K562 (cell line): ENCODE measurements around the gene MFSD11. TPM values are rescaled to one million over a fixed set of nuclear protein-coding genes. Genes with fewer than 3 reads are reported as not detected.
A peak's percentile ranks its signal among the peaks of the same experiment; 100 is the strongest.

ENCODE experiments used
- BRD9 ChIP-seq: fragments of 450-650 bp; IDR thresholded peaks from 2 replicates; pipeline ENCODE4 v1.6.1; 2018; ENCODE audit warnings: low read depth; ENCODE audit not compliant: partially characterized antibody
- BRF1 ChIP-seq: IDR thresholded peaks from 3 replicates; pipeline ENCODE4 v1.6.1; 2011; ENCODE audit warnings: borderline replicate concordance, mild to moderate bottlenecking; ENCODE audit not compliant: insufficient read length; ENCODE audit errors: extremely low read depth
- CBFA2T3 ChIP-seq: fragments of 450-650 bp; IDR thresholded peaks from 2 replicates; pipeline ENCODE4 v1.6.1; 2017
- DNMT1 ChIP-seq: fragments of 450-650 bp; IDR thresholded peaks from 2 replicates; pipeline ENCODE4 v1.6.1; 2016; ENCODE audit warnings: antibody characterized with exemption, mild to moderate bottlenecking
- ELF1 ChIP-seq: fragments of 200-800 bp; sonication (Bioruptor generic); IDR thresholded peaks from 2 replicates; pipeline ENCODE4 v1.6.1; 2016; ENCODE audit warnings: missing genetic modification characterization, missing compliant biosample characterization
- FOXM1 ChIP-seq, 2 experiments: fragments of 450-650 bp in 1 of 2; sonication (generic) in 1 of 2; formaldehyde crosslinking in 1 of 2; IDR thresholded peaks; 2 replicates each; pipeline versions ENCODE4 v1.6.1 to v1.9.0; 2017 to 2022; ENCODE audit warnings: low read depth in 2 of 2, mild to moderate bottlenecking in 2 of 2, missing genetic modification reagents in 1 of 2, moderate library complexity in 1 of 2
- GATA2 ChIP-seq: sonication (generic); formaldehyde crosslinking; IDR thresholded peaks from 2 replicates; pipeline ENCODE4 v1.4.0; 2020; ENCODE audit warnings: mild to moderate bottlenecking, missing genetic modification reagents
- HMG20B ChIP-seq: fragments of 250-450 bp; sonication (Bioruptor Pico); IDR thresholded peaks from 2 replicates; pipeline ENCODE4 v1.5.0; 2021; ENCODE audit warnings: mild to moderate bottlenecking
- KLF1 ChIP-seq: fragments of 450-650 bp; IDR thresholded peaks from 2 replicates; pipeline ENCODE4 v1.6.1; 2016; ENCODE audit warnings: missing genetic modification characterization, missing compliant biosample characterization
- MAFK ChIP-seq: IDR thresholded peaks from 2 replicates; pipeline ENCODE4 v1.6.1; 2011; ENCODE audit warnings: low read length, improper control_type of control experiment
- MTA1 ChIP-seq: fragments of 450-650 bp; IDR thresholded peaks from 2 replicates; pipeline ENCODE4 v1.6.1; 2017; ENCODE audit warnings: borderline replicate concordance
- MTA2 ChIP-seq: fragments of 450-650 bp; IDR thresholded peaks from 2 replicates; pipeline ENCODE4 v1.6.1; 2016; ENCODE audit warnings: low read depth
- NFE2 ChIP-seq: IDR thresholded peaks from 2 replicates; pipeline ENCODE4 v1.6.1; 2014; ENCODE audit warnings: antibody characterized with exemption, low read depth
- SLC30A9 ChIP-seq: fragments of 250-450 bp; sonication (Bioruptor Pico); IDR thresholded peaks from 2 replicates; pipeline ENCODE4 v1.8.0; 2022; ENCODE audit warnings: mild to moderate bottlenecking, moderate library complexity
- SMARCA5 ChIP-seq: fragments of 450-650 bp; IDR thresholded peaks from 2 replicates; pipeline ENCODE4 v1.6.1; 2016
- ZFX ChIP-seq: sonication (generic); formaldehyde crosslinking; IDR thresholded peaks from 2 replicates; pipeline ENCODE4 v1.8.0; 2022; ENCODE audit warnings: mild to moderate bottlenecking, missing genetic modification reagents, moderate library complexity
- ZNF217 ChIP-seq: sonication (generic); formaldehyde crosslinking; IDR thresholded peaks from 2 replicates; pipeline ENCODE4 v1.8.0; 2022; ENCODE audit warnings: mild to moderate bottlenecking, missing genetic modification reagents
- ZNF584 ChIP-seq: fragments of 200-800 bp; sonication (Bioruptor generic); IDR thresholded peaks from 2 replicates; pipeline ENCODE4 v1.6.1; 2016; ENCODE audit warnings: low read depth, mild to moderate bottlenecking, missing genetic modification characterization, missing compliant biosample characterization
- ZNF644 ChIP-seq: fragments of 200-800 bp; sonication (Bioruptor generic); IDR thresholded peaks from 2 replicates; pipeline ENCODE4 v1.6.1; 2016; ENCODE audit warnings: low read depth, missing genetic modification characterization, missing compliant biosample characterization
- polyA plus RNA-seq, 8 experiments: library from polyadenylated mRNA; depleted of rRNA in 4 of 8; stranded (reverse) in 5 of 8; unstranded in 3 of 8; fragments of >200 nt; fragmentation: Nextera tagmentation in 2 of 8; fragmentation: Illumina TruSeq in 1 of 8; extraction: Ambion mirVana in 2 of 8; extraction: Trizol in 1 of 8; gene quantifications; 2 replicates each; pipeline versions ENCODE4 v1.2.1 to v1.2.3, GENCODE V29; 2011 to 2014; ENCODE audit warnings: inconsistent platforms in 1 of 8, missing spikeins in 1 of 8
- total RNA-seq, 7 experiments: library from RNA; depleted of rRNA in 6 of 7; stranded (reverse); fragments of >200 nt in 6 of 7; fragmentation: Illumina TruSeq in 2 of 7; extraction: Trizol in 2 of 7; gene quantifications; 2 replicates each; pipeline versions ENCODE4 v1.2.1 to v1.2.3, GENCODE V29; 2011 to 2021; ENCODE audit warnings: low replicate concordance in 1 of 7
- TF ChIP-seq, protein P1 (sequence below): fragments of 200-800 bp; sonication (Bioruptor generic); IDR thresholded peaks from 2 replicates; pipeline ENCODE4 v1.6.1; 2017; ENCODE audit warnings: missing genetic modification characterization, missing compliant biosample characterization
- TF ChIP-seq, protein P2 (sequence below): fragments of 450-650 bp; IDR thresholded peaks from 2 replicates; pipeline ENCODE4 v1.6.1; 2016; ENCODE audit warnings: borderline replicate concordance
- TF ChIP-seq, protein P3 (sequence below): fragments of 450-650 bp; formaldehyde crosslinking; IDR thresholded peaks from 2 replicates; pipeline ENCODE4 v1.4.0; 2022; ENCODE audit warnings: mild to moderate bottlenecking, moderate library complexity

MFSD11 gene
- total and polyA plus RNA-seq, 9 of the 15 experiments (the other 6 are each of a cell fraction or from before 2014, with no cell fraction given): 14.4 to 24.5 (median 19.9) TPM

DNA sequence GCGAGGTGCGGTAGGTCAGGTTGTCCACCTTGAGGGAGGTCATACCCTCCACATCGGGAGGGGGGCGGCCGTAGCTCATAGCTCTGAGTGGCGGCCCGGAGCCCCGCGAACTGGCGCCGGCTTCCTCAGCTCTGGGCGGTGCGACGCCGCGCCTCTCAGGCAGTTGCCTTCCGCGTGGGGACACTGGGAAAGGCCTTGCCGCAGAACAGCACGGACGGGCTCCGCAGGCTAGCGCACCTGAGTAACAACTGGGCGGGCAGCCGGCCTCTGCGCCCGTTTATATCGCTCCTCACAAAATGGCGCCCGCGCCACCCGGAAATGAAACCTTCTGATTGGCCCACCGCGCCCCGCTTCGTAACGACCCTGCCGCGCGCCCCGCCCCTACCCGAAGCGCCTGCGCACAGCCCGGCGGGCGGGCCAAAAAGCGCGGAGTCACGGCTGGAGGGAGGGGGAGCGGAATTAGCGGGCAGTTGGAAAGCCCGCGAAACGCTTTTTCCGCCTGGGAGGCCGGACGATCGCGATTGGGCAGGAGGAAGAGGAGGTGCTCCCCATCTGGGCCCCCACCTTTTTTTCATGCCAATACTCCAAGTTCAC, 740 bp upstream of the MFSD11 start, which contains the start of gene SRSF2 (continued):
- TF ChIP-seq, protein P1, sequence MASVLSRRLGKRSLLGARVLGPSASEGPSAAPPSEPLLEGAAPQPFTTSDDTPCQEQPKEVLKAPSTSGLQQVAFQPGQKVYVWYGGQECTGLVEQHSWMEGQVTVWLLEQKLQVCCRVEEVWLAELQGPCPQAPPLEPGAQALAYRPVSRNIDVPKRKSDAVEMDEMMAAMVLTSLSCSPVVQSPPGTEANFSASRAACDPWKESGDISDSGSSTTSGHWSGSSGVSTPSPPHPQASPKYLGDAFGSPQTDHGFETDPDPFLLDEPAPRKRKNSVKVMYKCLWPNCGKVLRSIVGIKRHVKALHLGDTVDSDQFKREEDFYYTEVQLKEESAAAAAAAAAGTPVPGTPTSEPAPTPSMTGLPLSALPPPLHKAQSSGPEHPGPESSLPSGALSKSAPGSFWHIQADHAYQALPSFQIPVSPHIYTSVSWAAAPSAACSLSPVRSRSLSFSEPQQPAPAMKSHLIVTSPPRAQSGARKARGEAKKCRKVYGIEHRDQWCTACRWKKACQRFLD (CRISPR knock-in tag): peak; percentile 87; the same call in 1 of the 2 replicates
- TF ChIP-seq ZFX: peak; percentile 98
- 0 out of 2 replicates have a peak, but pooled peaks have one; percentile 59 for TF ChIP-seq ZNF217 (CRISPR knock-in tag)
- TF ChIP-seq MTA2: no peak
- peak; percentile 87 for TF ChIP-seq MAFK
- TF ChIP-seq BRD9: peak; percentile 28
- TF ChIP-seq KLF1 (tag): no peak
- no peak for TF ChIP-seq ZNF644 (tag)
- TF ChIP-seq GATA2 (CRISPR knock-in tag): 0 out of 2 replicates have a peak, but pooled peaks have one; percentile 2
- peak; percentile 66; the same call in 1 of the 2 replicates for TF ChIP-seq FOXM1 (IDR thresholded peaks at IDR 0.05; ENCODE audit: low read depth)
- peak; percentile 94 for TF ChIP-seq FOXM1 (CRISPR knock-in tag; IDR thresholded peaks at IDR 0.05; ENCODE audit: low read depth)
- no peak for TF ChIP-seq DNMT1
- TF ChIP-seq, protein P2, sequence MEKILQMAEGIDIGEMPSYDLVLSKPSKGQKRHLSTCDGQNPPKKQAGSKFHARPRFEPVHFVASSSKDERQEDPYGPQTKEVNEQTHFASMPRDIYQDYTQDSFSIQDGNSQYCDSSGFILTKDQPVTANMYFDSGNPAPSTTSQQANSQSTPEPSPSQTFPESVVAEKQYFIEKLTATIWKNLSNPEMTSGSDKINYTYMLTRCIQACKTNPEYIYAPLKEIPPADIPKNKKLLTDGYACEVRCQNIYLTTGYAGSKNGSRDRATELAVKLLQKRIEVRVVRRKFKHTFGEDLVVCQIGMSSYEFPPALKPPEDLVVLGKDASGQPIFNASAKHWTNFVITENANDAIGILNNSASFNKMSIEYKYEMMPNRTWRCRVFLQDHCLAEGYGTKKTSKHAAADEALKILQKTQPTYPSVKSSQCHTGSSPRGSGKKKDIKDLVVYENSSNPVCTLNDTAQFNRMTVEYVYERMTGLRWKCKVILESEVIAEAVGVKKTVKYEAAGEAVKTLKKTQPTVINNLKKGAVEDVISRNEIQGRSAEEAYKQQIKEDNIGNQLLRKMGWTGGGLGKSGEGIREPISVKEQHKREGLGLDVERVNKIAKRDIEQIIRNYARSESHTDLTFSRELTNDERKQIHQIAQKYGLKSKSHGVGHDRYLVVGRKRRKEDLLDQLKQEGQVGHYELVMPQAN: peak; percentile 91
- TF ChIP-seq CBFA2T3: no peak
- no peak for TF ChIP-seq MTA1
- TF ChIP-seq, protein P3, sequence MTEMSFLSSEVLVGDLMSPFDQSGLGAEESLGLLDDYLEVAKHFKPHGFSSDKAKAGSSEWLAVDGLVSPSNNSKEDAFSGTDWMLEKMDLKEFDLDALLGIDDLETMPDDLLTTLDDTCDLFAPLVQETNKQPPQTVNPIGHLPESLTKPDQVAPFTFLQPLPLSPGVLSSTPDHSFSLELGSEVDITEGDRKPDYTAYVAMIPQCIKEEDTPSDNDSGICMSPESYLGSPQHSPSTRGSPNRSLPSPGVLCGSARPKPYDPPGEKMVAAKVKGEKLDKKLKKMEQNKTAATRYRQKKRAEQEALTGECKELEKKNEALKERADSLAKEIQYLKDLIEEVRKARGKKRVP (CRISPR knock-in tag): no peak
- no peak for TF ChIP-seq SMARCA5
- TF ChIP-seq BRF1: no peak
- TF ChIP-seq SLC30A9 (CRISPR knock-in tag): no peak
- peak; percentile 92 for TF ChIP-seq ELF1 (tag)
- no peak for TF ChIP-seq HMG20B (CRISPR knock-in tag)
- no peak for TF ChIP-seq ZNF584 (CRISPR knock-in tag)
- TF ChIP-seq NFE2: peak; percentile 99
